ENCODE results near the gene OBP2B.
"Not testable (repeated sequence)": the region's sequence is repeated elsewhere in the genome, so short reads cannot be mapped to it uniquely, and the experiment has no call there.

Gene OBP2B

DNA sequence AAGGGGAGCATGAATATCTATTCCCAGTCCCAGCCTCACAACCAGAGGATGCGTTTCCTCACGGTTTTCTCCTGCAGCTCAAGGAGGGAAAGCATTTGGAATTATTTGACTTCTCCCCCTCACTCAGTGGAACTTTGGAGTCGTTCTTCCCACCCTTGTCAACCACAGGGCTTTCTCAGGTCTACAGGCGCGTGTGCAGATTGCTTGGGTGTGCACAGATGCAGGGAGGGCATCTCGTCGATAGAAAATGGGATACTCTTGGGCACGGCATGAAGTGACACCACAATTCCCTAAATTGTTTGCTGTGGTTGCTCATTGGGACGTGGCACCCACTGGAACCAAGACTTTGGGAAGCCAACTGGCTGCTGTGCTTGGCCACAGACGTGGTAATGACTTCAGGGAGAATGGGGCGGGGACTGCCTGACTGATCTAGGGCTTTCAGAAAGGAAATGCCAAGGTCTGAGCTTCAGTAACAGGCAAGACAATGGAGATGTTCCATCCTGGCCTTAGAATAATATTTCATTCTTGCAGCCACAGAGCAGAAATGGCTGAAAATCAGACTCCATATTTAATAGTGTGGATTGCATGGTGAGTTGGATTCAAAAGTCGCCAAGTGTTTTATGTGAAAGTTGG lies 12.2 kb upstream of the OBP2B start:
- DNase-seq: no peak

GRCh38 chr9:133218049-133218975 lies 9.3 kb upstream of the OBP2B start:
- not testable (repeated sequence) for DNase-seq

DNA sequence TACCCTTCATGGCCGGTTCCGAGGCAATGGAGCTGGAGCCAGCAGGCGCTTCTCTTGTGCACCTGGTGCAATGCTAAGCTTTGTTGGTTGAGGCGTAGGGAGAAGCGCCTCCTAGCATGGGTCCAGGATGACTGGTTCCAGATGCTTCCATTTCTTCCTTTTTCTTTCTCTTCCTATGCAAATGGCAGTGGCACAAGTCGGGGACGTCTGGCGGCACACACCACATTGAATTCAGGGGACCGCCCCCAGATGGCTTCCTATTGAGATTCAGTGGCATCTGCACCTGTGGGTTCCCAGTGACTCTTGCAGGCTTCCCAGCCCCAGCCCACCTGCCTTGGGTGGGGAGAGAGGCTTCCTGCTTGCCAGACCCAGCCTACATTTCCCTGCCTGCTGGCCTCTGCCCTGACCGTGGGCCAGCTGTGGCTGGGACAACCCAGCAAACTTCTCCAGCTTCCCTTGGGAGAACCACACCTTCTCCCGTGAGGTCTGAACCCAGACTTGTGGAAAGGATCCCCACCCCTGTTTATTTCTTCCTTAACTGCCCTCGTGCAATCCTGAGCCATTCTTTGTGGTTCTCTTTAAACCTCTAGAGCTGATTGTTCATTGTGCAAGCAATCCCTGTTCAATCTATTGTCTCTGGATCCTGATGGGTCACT lies 8.4 kb upstream of the OBP2B start:
- DNase-seq: not testable (repeated sequence)

GRCh38 chr9:133214276-133214675 lies 5.2 kb upstream of the OBP2B start:
- DNase-seq: not testable (repeated sequence)

DNA sequence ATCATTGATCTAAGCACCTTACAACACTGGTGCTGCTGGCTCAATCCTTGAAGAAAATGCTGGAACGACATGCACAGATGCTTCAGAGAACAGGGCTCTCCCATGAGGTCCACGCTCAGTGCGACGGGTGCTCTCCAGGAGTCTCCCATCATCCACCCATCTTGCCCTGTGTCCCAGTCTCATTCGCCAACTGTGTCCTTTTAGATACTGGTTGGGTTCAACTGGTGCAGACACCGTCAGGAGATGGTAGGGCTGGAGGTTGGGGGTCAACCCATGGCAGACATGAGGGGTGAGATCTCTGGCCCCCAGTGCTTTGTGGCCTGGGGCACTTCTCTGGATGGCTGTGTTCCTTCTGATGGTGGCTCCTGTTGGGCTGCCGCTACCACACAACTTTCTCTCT lies 1.6 kb upstream of the OBP2B start:
- DNase-seq: no peak

- DNase-seq: no peak
These were observed 1.1 kb upstream of the OBP2B start for GRCh38 chr9:133210202-133210532.

GRCh38 chr9:133209327-133210201 lies 514 bp upstream of the OBP2B start:
- DNase-seq: not testable (repeated sequence)

GRCh38 chr9:133208171-133208879 lies 725 bp downstream of the OBP2B start:
- DNase-seq: not testable (repeated sequence)

DNA sequence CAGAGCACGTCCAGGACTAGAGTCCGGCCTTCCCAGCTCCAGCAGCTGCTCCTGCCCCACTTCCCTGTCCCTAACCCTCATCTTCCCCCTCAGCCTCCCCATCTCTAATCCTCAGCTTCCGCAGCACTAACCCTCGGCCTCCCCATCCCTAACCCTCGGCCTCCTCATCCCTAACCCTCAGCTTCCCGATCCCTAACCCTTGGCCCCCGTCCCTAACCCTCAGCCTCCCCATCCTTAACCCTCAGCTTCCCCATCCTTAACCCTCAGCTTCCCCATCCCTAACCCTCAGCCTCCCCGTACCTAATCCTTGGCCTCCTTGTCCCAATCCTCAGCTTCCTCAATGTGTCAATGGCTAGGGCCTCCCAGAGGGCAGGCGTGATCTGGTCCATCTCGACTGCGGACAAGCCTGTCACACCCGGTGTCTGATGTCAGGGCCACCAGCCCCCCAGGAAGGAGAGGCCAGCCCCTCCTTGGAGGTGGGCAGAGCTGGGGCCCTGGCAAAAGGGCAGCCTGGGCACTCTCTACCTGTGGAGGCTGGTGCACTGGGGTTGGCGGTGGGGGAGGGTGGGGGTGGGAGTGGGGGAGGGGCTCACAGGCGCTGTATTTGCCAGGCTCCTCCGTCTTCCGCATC lies 1.4 kb downstream of the OBP2B start:
- DNase-seq: no peak

- DNase-seq: no peak
These were observed 2.0 kb downstream of the OBP2B start for GRCh38 chr9:133207021-133207531.

DNA sequence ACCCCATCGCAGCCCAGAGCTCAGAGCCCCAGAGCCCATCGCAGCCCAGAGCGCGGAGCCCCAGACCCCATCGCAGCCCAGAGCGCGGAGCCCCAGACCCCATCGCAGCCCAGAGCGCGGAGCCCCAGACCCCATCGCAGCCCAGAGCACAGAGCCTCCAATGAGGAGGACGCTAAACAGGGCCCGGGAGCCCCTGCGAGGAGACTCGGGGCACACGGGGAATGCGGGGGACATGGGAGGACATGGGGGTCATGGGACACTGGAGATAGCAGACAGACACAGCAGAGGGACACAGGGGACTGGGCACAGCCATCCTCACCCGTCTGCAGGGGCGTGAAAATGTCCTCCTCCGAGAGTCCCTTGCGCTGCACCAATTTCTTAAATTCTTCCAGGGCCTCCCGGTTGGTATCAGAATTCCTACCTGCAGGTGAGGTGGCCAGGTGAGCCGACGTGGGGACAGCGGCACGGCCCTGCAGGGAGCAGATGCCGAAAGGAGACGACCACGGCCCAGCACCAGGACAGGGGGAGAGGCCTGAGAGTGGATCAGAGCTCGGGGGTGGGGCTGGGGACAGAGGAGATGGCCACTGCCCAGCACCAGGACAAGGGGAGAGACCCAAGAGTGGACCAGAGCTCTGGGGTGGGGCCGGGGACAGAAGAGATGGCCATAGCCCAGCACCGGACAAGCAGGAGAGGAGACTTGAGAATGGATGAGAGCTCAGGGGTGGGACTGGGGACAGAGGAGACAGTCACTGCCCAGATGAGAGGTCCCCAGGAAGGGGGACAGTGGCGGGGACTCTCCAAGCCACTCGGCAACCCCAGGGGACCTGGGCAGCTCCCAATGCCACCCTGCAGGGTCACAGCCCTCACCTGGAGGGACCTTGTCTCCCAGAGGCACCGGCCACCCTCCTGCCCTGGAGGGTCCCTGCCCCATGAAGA lies 2.8 kb downstream of the OBP2B start:
- no peak for DNase-seq

GRCh38 chr9:133205481-133205887 lies 3.6 kb downstream of the OBP2B start:
- not testable (repeated sequence) for DNase-seq

DNA sequence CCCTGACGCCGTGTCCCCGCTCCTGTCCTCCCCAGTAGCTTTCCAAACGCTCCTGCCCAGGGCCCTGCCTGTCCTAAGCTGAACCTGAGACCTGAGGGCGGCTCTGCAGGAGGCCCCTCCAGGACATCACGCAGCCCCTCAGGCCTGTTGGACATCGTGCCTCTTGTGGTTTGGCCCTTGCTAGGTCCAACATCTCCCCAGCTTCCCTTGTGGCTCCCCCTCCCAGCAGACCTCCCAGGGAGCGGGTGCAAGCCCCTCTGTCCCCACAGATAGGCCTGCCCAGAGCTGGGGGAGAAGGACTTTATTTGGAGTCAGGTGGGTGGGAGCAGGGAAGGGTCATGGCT lies 4.1 kb downstream of the OBP2B start:
- DNase-seq: no peak

- no peak for DNase-seq
These were observed 4.6 kb downstream of the OBP2B start for GRCh38 chr9:133204335-133204992.

GRCh38 chr9:133203506-133204075 lies 5.5 kb downstream of the OBP2B start:
- DNase-seq: no peak

DNA sequence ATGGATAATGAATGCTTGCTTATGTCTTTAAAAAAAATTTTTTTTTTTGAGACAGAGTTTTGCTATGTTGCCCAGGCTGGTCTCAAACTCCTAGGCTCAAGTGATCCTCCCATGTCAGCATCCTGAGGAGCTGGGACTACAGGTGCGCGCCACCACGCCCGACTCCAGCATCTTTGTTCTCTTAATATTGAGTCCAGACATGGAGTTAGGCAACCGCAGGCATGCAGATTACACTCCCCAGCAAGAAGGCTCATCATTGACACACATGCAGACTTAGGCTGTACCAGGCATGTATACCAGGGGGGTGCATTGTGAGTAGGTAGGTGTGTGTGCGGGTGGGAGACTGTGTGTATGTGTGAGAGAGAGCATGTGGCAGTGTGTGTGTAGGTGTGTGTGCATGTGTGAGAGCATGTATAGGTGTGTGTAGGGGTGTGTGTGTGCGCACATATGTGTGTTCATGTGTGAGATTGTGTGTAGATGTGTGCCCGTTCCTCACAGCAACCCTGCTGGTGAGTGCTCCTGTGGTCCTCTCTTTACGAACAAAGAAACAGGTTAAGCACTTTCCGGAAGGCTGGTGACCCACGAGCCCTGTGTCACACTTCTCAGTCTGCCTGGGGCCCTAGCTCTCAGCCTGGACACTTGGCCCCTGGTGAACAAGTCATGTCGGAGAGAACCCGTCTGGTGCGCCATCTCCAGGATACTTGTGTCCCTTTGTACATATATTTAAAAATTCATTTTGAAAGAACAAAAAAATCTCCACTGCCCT lies 6.2 kb downstream of the OBP2B start:
- no peak for DNase-seq

DNA sequence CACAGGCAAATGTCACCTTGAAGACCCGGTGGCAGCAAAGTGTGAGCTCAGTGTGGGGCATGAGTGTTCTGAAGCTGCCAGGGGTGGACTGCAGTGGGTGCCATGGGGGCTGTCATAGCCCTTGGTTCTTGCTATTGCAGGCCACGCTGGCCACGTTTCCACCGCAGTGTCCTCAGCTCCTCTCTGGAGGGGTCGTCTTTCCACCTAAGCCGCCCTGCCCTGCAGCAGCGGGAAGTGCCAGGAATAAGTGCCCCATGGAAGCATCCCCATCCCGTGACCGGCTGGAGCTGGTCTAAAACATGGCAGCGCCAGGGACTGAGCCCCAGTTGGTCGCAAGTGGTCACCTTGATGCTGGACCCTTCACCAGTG lies 6.9 kb downstream of the OBP2B start:
- no peak for DNase-seq

DNA sequence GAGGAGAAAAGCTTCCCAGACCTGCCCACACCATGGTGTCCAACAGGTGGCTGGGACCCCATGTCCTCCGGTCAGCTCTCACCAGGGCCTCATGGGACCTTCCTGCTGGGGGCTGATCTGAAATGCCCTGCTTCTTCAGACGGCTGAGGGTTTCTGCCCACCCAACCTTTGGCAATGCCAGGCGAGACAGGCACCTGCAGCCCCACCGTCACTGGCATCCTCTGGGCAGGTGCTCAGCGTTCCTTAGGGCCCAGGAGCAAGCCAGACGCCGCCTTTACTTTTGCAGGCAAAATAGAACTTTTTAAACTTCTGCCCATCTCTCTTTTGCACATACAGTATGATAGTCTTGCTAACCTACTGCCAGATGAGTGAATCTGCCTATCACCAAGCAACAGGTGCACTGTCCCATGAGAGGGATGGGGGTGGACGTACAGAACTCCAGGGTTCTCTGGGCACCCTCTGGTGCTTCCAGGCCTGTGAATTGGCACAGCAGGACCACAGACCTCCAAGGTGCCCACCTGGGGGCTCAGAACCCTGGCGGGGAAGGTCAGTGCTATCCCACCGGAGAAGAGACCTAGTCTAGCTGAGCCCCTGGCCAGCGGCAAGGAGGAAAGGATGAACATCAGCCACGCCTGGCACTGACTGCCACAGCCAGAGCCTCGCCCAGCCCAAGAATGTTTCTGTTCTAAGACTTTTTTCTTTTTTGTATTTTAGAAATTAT lies 7.5 kb downstream of the OBP2B start:
- DNase-seq: no peak

All from GF-D8 (cell line).